Activated T-helper 1 cell treated with anti-CD3 and anti-CD28 coated beads, Interleukin-12 subunit alpha, Interleukin-12 subunit beta, Interleukin-2, Interleukin-4 antibody, amounts not matched to agents 30 ng/mL and 10 ng/mL and 1 ng/mL, durations not matched to agents 14 hours and 24 hours and 36 hours (primary cell): ENCODE data around the gene PRDM15. TPM values are rescaled to one million over a fixed set of nuclear protein-coding genes. Genes with fewer than 3 reads are reported as not detected.

ENCODE experiments used
- DNase-seq: peaks from one replicate; pipeline ENCODE4 v3.0.0; 2021; ENCODE audit warnings: low spot score
- H3K27ac Mint-ChIP-seq: one replicate; pipeline ENCODE4 v1.8.0; 2021; ENCODE audit warnings: mild to moderate bottlenecking, mixed read lengths
- H3K27me3 Mint-ChIP-seq: one replicate; pipeline ENCODE4 v1.8.0; 2022; ENCODE audit warnings: mild to moderate bottlenecking, moderate library complexity, mixed read lengths; ENCODE audit not compliant: insufficient read depth
- H3K36me3 Mint-ChIP-seq: one replicate; pipeline ENCODE4 v1.8.0; 2021; ENCODE audit warnings: low read depth, mixed read lengths
- H3K4me1 Mint-ChIP-seq: one replicate; pipeline ENCODE4 v1.8.0; 2021; ENCODE audit warnings: low read depth, mixed read lengths
- H3K4me3 Mint-ChIP-seq: one replicate; pipeline ENCODE4 v1.8.0; 2021; ENCODE audit warnings: mild to moderate bottlenecking, moderate library complexity, mixed read lengths
- H3K9me3 Mint-ChIP-seq: one replicate; pipeline ENCODE4 v1.8.0; 2021; ENCODE audit warnings: mixed read lengths
- intact Hi-C: fragments of 100-400 bp; cut with micrococcal nuclease; formaldehyde crosslinking; loops from one replicate; pipeline ENCODE4 v1.15.1; 2024
- total RNA-seq: library from RNA; stranded (reverse); gene quantifications from 2 replicates; pipeline ENCODE4 v1.2.3, GENCODE V29; 2022

Gene PRDM15
- total RNA-seq, 1 donor from 2014 or later, result 18.1 TPM

GRCh38 chr21:41876396-41876795, 2.7 kb downstream of the PRDM15 start:
- H3K9me3 Mint-ChIP-seq, result no peaks in the 10 kb centered on the region
- H3K36me3 Mint-ChIP-seq, result peaks cover 8% of the 10 kb centered on the region
- H3K4me3 Mint-ChIP-seq, result peak overlapping the region; percentile 91
- no peak for DNase-seq
- peaks cover 26% of the 10 kb centered on the region for H3K4me1 Mint-ChIP-seq
- H3K27ac Mint-ChIP-seq, result no peak overlapping the region
- intact Hi-C loops, result loop anchor here (5.0 kb wide), 2 partner anchors 126 to 186 kb away; no protein-coding TSS in a partner anchor
- no peaks in the 10 kb centered on the region for H3K27me3 Mint-ChIP-seq

- H3K4me1 Mint-ChIP-seq, result peaks cover 26% of the 10 kb centered on the region
- no peak for DNase-seq
- no peak overlapping the region for H3K4me3 Mint-ChIP-seq
- no peaks in the 10 kb centered on the region for H3K9me3 Mint-ChIP-seq
- H3K27me3 Mint-ChIP-seq, result no peaks in the 10 kb centered on the region
- intact Hi-C loops, result loop anchor here (5.0 kb wide), 2 partner anchors 127 to 187 kb away; no protein-coding TSS in a partner anchor
- H3K36me3 Mint-ChIP-seq, result peaks cover 8% of the 10 kb centered on the region
- no peak overlapping the region for H3K27ac Mint-ChIP-seq
Observed at GRCh38 chr21:41875086-41875485, 4.1 kb downstream of the PRDM15 start.

- DNase-seq, result no peak
- Mint-ChIP-seq H3K4me3 (no peak overlapping the region), H3K27ac (no peak overlapping the region), H3K9me3 (no peaks in the 10 kb centered on the region), H3K36me3 (peaks cover 7% of the 10 kb centered on the region), H3K27me3 (no peaks in the 10 kb centered on the region), H3K4me1 (peaks cover 22% of the 10 kb centered on the region)
- intact Hi-C loops, result loop anchor here (5.0 kb wide), 2 partner anchors 128 to 188 kb away; no protein-coding TSS in a partner anchor
Observed at GRCh38 chr21:41874611-41875010, 4.5 kb downstream of the PRDM15 start.

GRCh38 chr21:41873426-41873825, 5.7 kb downstream of the PRDM15 start:
- Mint-ChIP-seq H3K9me3 (no peaks in the 10 kb centered on the region), H3K4me3 (no peak overlapping the region), H3K36me3 (peaks cover 7% of the 10 kb centered on the region), H3K27ac (no peak overlapping the region), H3K27me3 (no peaks in the 10 kb centered on the region), H3K4me1 (peaks cover 21% of the 10 kb centered on the region)
- intact Hi-C loops, result no loop called here
- no peak for DNase-seq

GRCh38 chr21:41873005-41873404, 6.1 kb downstream of the PRDM15 start:
- H3K27ac Mint-ChIP-seq, result no peak overlapping the region
- no peaks in the 10 kb centered on the region for H3K27me3 Mint-ChIP-seq
- peaks cover 19% of the 10 kb centered on the region for H3K4me1 Mint-ChIP-seq
- H3K36me3 Mint-ChIP-seq, result peaks cover 7% of the 10 kb centered on the region
- H3K9me3 Mint-ChIP-seq, result no peaks in the 10 kb centered on the region
- intact Hi-C loops, result no loop called here
- no peak for DNase-seq
- H3K4me3 Mint-ChIP-seq, result no peak overlapping the region

- intact Hi-C loops, result no loop called here
- Mint-ChIP-seq H3K36me3 (peaks cover 7% of the 10 kb centered on the region), H3K27me3 (no peaks in the 10 kb centered on the region), H3K4me1 (peaks cover 4% of the 10 kb centered on the region), H3K9me3 (no peaks in the 10 kb centered on the region), H3K4me3 (no peak overlapping the region), H3K27ac (no peak overlapping the region)
- no peak for DNase-seq
Observed at GRCh38 chr21:41871293-41872030, 7.7 kb downstream of the PRDM15 start.

- intact Hi-C loops, result no loop called here
- DNase-seq, result no peak
- Mint-ChIP-seq H3K9me3 (no peaks in the 10 kb centered on the region), H3K4me1 (peaks cover 13% of the 10 kb centered on the region), H3K27ac (no peak overlapping the region), H3K27me3 (no peaks in the 10 kb centered on the region), H3K4me3 (no peak overlapping the region), H3K36me3 (peaks cover 7% of the 10 kb centered on the region)
Observed at GRCh38 chr21:41869771-41870170, 9.4 kb downstream of the PRDM15 start.

- Mint-ChIP-seq H3K4me1 (peaks cover 16% of the 10 kb centered on the region), H3K27ac (no peak overlapping the region), H3K9me3 (no peaks in the 10 kb centered on the region), H3K27me3 (no peaks in the 10 kb centered on the region), H3K36me3 (peaks cover 3% of the 10 kb centered on the region), H3K4me3 (no peak overlapping the region)
- no peak for DNase-seq
- intact Hi-C loops, result no loop called here
Observed at GRCh38 chr21:41868062-41868710, 11.0 kb downstream of the PRDM15 start.

- no peaks in the 10 kb centered on the region for H3K36me3 Mint-ChIP-seq
- no peak overlapping the region for H3K4me3 Mint-ChIP-seq
- H3K27me3 Mint-ChIP-seq, result no peaks in the 10 kb centered on the region
- intact Hi-C loops, result no loop called here
- peaks cover 18% of the 10 kb centered on the region for H3K4me1 Mint-ChIP-seq
- H3K27ac Mint-ChIP-seq, result no peak overlapping the region
- no peak for DNase-seq
- no peaks in the 10 kb centered on the region for H3K9me3 Mint-ChIP-seq
Observed at GRCh38 chr21:41867313-41867712, 11.8 kb downstream of the PRDM15 start.

- intact Hi-C loops, result no loop called here
- no peaks in the 10 kb centered on the region for H3K9me3 Mint-ChIP-seq
- H3K4me1 Mint-ChIP-seq, result peaks cover 18% of the 10 kb centered on the region
- no peak for DNase-seq
- H3K36me3 Mint-ChIP-seq, result no peaks in the 10 kb centered on the region
- H3K4me3 Mint-ChIP-seq, result no peak overlapping the region
- no peaks in the 10 kb centered on the region for H3K27me3 Mint-ChIP-seq
- no peak overlapping the region for H3K27ac Mint-ChIP-seq
Observed at GRCh38 chr21:41866274-41866809, 12.8 kb downstream of the PRDM15 start.

GRCh38 chr21:41865002-41865777, 14.0 kb downstream of the PRDM15 start:
- H3K4me1 Mint-ChIP-seq, result peaks cover 18% of the 10 kb centered on the region
- no peaks in the 10 kb centered on the region for H3K9me3 Mint-ChIP-seq
- peak overlapping the region; percentile 53 for H3K27ac Mint-ChIP-seq
- H3K4me3 Mint-ChIP-seq, result no peak overlapping the region
- DNase-seq, result no peak
- no peaks in the 10 kb centered on the region for H3K27me3 Mint-ChIP-seq
- H3K36me3 Mint-ChIP-seq, result no peaks in the 10 kb centered on the region
- intact Hi-C loops, result no loop called here

GRCh38 chr21:41864311-41865001, 14.7 kb downstream of the PRDM15 start:
- H3K9me3 Mint-ChIP-seq, result no peaks in the 10 kb centered on the region
- H3K36me3 Mint-ChIP-seq, result no peaks in the 10 kb centered on the region
- peaks cover 18% of the 10 kb centered on the region for H3K4me1 Mint-ChIP-seq
- no peak for DNase-seq
- intact Hi-C loops, result no loop called here
- H3K27me3 Mint-ChIP-seq, result no peaks in the 10 kb centered on the region
- no peak overlapping the region for H3K4me3 Mint-ChIP-seq
- H3K27ac Mint-ChIP-seq, result no peak overlapping the region
